Lower leg skin (tissue), 3 donors: Measurements from ENCODE around the gene C6orf58.

ENCODE experiments used
- CTCF ChIP-seq, 3 donors: fragments of 450-650 bp; IDR thresholded peaks; one replicate each; pipeline ENCODE4 v1.5.1; 2016; ENCODE audit warnings: antibody characterized with exemption in 3 of 3, mild to moderate bottlenecking in 3 of 3, moderate library complexity in 2 of 3
- POLR2A ChIP-seq, 2 donors: fragments of 450-650 bp; IDR thresholded peaks; one replicate each; pipeline ENCODE4 v1.6.1; 2016 to 2017; ENCODE audit warnings: antibody characterized with exemption in 2 of 2, mild to moderate bottlenecking in 1 of 2, moderate library complexity in 1 of 2

- no peak for TF ChIP-seq CTCF (IDR thresholded peaks at IDR 0.05)
- TF ChIP-seq POLR2A (IDR thresholded peaks at IDR 0.05) = no peak
These were observed 43.2 kb upstream of the C6orf58 start for GRCh38 chr6:127533736-127534135.
